Right lobe of liver (tissue), 6 donors: Measurements from ENCODE around the gene FAM222B. TPM values are rescaled to one million over a fixed set of nuclear protein-coding genes. Genes with fewer than 3 reads are reported as not detected.
"Not testable (repeated sequence)": the region's sequence is repeated elsewhere in the genome, so short reads cannot be mapped to it uniquely, and the experiment has no call there.

Experiments
- ATAC-seq, 4 donors: fragments of 200-7000 bp; cut with Tn5 transposase; one replicate each; pipeline ENCODE4 v1.9.1; 2020; ENCODE audit warnings: mild to moderate bottlenecking in 4 of 4, moderate library complexity in 4 of 4
- DNase-seq, 3 donors: peaks; one replicate each; pipeline ENCODE4 v3.0.0-alpha.2; 2020
- H3K27ac ChIP-seq, 3 donors: fragments of 200-600 bp; one replicate each; pipeline ENCODE4 v1.8.0; 2022
- H3K27me3 ChIP-seq, 2 donors: fragments of 200-600 bp; one replicate each; pipeline ENCODE4 v1.8.0; 2022
- H3K36me3 ChIP-seq, 4 donors: fragments of 200-600 bp; sonication (generic) in 1 of 4; one replicate each; pipeline versions ENCODE4 v1.5.1 to v1.8.0; 2017 to 2022; ENCODE audit warnings: control low read depth in 1 of 4
- H3K4me1 ChIP-seq, 4 donors: fragments of 200-600 bp; sonication (generic) in 1 of 4; one replicate each; pipeline versions ENCODE4 v1.5.1 to v1.8.0; 2017 to 2022; ENCODE audit warnings: control low read depth in 1 of 4
- H3K4me3 ChIP-seq, 3 donors: fragments of 200-600 bp; one replicate each; pipeline ENCODE4 v1.8.0; 2022
- H3K9me3 ChIP-seq, 4 donors: fragments of 200-600 bp; sonication (generic) in 1 of 4; one replicate each; pipeline versions ENCODE4 v1.5.1 to v1.8.0; 2017 to 2022; ENCODE audit warnings: control low read depth in 1 of 4
- POLR2A ChIP-seq: fragments of 450-650 bp; IDR thresholded peaks from one replicate; pipeline ENCODE4 v1.6.1; 2017; ENCODE audit warnings: antibody characterized with exemption, mild to moderate bottlenecking
- WGBS: methylation state at CpG from one replicate; pipeline ENCODE4 v1.1.6; 2018; ENCODE audit warnings: low coverage, low lambda C conversion rate; ENCODE audit not compliant: insufficient coverage; ENCODE audit errors: missing lambda C conversion rate; 5-methylcytosine and 5-hydroxymethylcytosine counted together
- intact Hi-C, 2 donors: fragments of 100-400 bp; cut with DNase I; formaldehyde crosslinking; loops; one replicate each; pipeline versions ENCODE4 v1.11.2 to v1.14.1; 2022
- total RNA-seq, 6 experiments: library from RNA; depleted of rRNA in 2 of 6; stranded (reverse); fragments of >200 nt in 2 of 6; fragmentation: NEBNext Ultra II Directional in 3 of 6; extraction: Animal tissue kit (Norgen Biotek cat#: 25700) in 3 of 6; gene quantifications; one replicate each; pipeline versions ENCODE4 v1.1.0 to v1.2.4, GENCODE V29; 2016 to 2023
- TF ChIP-seq, protein P1 (sequence below), 4 donors: fragments of 200-600 bp in 3 of 4; fragments of 450-650 bp in 1 of 4; IDR thresholded peaks; one replicate each; pipeline versions ENCODE4 v1.5.1 to v1.8.0; 2016 to 2022; ENCODE audit warnings: antibody characterized with exemption in 4 of 4, mild to moderate bottlenecking in 2 of 4
- donor health status: DM: no; HTN: yes; CAD: no.
- donor health status: DM: no; HTN: no; CAD: no.
- donor health status: DM: no; HTN: no; CAD: no.
- donor health status: DM: no; HTN: yes; CAD: no.
- donor health status: DM: no; HTN: yes; CAD: no.

FAM222B gene
- total RNA-seq, 6 experiments from 2014 or later, result 5.8 to 12.0 (median 8.8) TPM

- intact Hi-C loops, result no loop called here
- H3K9me3 ChIP-seq, result no peaks in the 10 kb centered on the region
- TF ChIP-seq POLR2A, result no peak
- TF ChIP-seq, protein P1, sequence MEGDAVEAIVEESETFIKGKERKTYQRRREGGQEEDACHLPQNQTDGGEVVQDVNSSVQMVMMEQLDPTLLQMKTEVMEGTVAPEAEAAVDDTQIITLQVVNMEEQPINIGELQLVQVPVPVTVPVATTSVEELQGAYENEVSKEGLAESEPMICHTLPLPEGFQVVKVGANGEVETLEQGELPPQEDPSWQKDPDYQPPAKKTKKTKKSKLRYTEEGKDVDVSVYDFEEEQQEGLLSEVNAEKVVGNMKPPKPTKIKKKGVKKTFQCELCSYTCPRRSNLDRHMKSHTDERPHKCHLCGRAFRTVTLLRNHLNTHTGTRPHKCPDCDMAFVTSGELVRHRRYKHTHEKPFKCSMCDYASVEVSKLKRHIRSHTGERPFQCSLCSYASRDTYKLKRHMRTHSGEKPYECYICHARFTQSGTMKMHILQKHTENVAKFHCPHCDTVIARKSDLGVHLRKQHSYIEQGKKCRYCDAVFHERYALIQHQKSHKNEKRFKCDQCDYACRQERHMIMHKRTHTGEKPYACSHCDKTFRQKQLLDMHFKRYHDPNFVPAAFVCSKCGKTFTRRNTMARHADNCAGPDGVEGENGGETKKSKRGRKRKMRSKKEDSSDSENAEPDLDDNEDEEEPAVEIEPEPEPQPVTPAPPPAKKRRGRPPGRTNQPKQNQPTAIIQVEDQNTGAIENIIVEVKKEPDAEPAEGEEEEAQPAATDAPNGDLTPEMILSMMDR (IDR thresholded peaks at IDR 0.05), result no peak
- H3K27me3 ChIP-seq, result no peaks in the 10 kb centered on the region
- ATAC-seq (peak; percentile 22 to 73 (median 56)), DNase-seq (no peak)
- H3K4me3 ChIP-seq, result no peak overlapping the region
- H3K27ac ChIP-seq, result no peak overlapping the region
- WGBS, result 54% methylated on average over 2 of the region's 4 CpGs
- no peaks in the 10 kb centered on the region for H3K36me3 ChIP-seq
- H3K4me1 ChIP-seq, result peaks cover 0 to 11% (median 0%) of the 10 kb centered on the region in 4 donors
Observed at GRCh38 chr17:28788100-28788499, 54.5 kb downstream of the FAM222B start.

GRCh38 chr17:28783161-28783560 lies 59.4 kb downstream of the FAM222B start:
- Histone ChIP-seq H3K9me3 (no peaks in the 10 kb centered on the region), H3K4me1 (peaks cover 0 to 5% (median 0%) of the 10 kb centered on the region in 4 donors), H3K36me3 (no peaks in the 10 kb centered on the region), H3K27ac (no peak overlapping the region), H3K27me3 (no peaks in the 10 kb centered on the region), H3K4me3 (no peak overlapping the region)
- TF ChIP-seq, protein P1 (IDR thresholded peaks at IDR 0.05), result no peak
- ATAC-seq (no peak), DNase-seq (no peak)
- 71% methylated on average over 1 of the region's 3 CpGs for WGBS
- intact Hi-C loops, result no loop called here

DNA sequence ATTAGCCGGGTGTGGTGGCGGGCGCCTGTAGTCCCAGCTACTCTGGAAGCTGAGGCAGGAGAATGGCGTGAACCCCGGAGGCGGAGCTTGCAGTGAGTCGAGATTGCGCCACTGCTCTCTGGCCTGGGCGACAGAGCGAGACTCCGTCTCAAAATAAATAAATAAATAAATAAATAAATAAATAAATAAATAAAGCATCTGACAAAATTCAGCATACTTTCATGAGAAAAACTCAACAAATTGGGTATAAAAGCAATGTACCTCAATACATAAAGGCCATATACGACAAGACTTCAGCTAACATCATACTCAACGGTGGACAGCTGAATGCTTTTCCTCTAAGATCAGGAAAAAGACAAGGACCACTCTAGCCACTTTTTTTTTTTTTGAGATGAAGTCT lies 63.0 kb downstream of the FAM222B start:
- H3K36me3 ChIP-seq, H3K4me3 ChIP-seq, H3K4me1 ChIP-seq, DNase-seq, intact Hi-C loops, H3K27ac ChIP-seq, H3K27me3 ChIP-seq, ATAC-seq, H3K9me3 ChIP-seq: not testable (repeated sequence)
- 96% methylated on average over 10 of the region's 13 CpGs for WGBS

DNA sequence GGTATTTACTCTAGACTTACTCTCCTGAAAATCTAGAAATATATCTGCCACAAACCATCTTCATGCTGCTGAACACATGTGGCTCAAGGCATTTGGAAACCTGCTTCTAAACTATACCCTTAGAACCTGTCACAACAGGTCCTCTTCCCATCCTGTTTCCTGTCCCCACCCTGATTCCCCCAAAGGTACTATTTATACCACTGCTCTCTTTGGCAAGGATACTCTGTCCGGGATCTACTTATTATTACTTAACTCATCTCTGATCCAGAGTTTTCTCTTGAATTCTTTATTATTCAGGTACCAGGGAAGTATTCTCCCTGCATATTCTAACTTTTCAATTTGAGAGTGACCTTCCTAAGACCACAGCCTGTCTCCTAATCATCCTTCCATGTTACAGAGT lies 65.4 kb downstream of the FAM222B start:
- H3K9me3 ChIP-seq, result no peaks in the 10 kb centered on the region
- ATAC-seq (no peak), DNase-seq (no peak)
- TF ChIP-seq POLR2A, result no peak
- TF ChIP-seq, protein P1 (IDR thresholded peaks at IDR 0.05), result no peak
- no peaks in the 10 kb centered on the region for H3K36me3 ChIP-seq
- H3K4me1 ChIP-seq, result peaks cover 0 to 4% (median 0%) of the 10 kb centered on the region in 4 donors
- 33% methylated on average over 1 of the region's 1 CpG for WGBS
- H3K27ac ChIP-seq, result no peak overlapping the region
- no peaks in the 10 kb centered on the region for H3K27me3 ChIP-seq
- no peak overlapping the region for H3K4me3 ChIP-seq
- intact Hi-C loops, result no loop called here

- Histone ChIP-seq H3K4me3 (no peak overlapping the region), H3K27me3 (no peaks in the 10 kb centered on the region), H3K9me3 (no peaks in the 10 kb centered on the region), H3K27ac (no peak overlapping the region), H3K36me3 (no peaks in the 10 kb centered on the region), H3K4me1 (peaks cover 0 to 4% (median 0%) of the 10 kb centered on the region in 4 donors)
- intact Hi-C loops, result no loop called here
- DNase-seq (no peak), ATAC-seq (peak; percentile 66 to 78 (median 74))
- WGBS, result 70% methylated on average over 3 of the region's 3 CpGs
- TF ChIP-seq POLR2A, result no peak
- TF ChIP-seq, protein P1 (IDR thresholded peaks at IDR 0.05), result no peak
Observed at GRCh38 chr17:28774206-28774605, 68.4 kb downstream of the FAM222B start.
